WERI-Rb-1 (cell line): ENCODE results near the gene DYNLRB1.
A peak's percentile ranks its signal among the peaks of the same experiment; 100 is the strongest.

Experiments used
- DNase-seq: peaks from one replicate; pipeline ENCODE4 v3.0.0-alpha.2; 2020
- H3K27ac ChIP-seq: fragments of 250-450 bp; sonication (Bioruptor Pico); 2 replicates; pipeline ENCODE4 v1.5.1; 2020; ENCODE audit warnings: mild to moderate bottlenecking, moderate library complexity
- H3K27me3 ChIP-seq: fragments of 250-450 bp; sonication (Bioruptor Pico); 2 replicates; pipeline ENCODE4 v1.5.1; 2021; ENCODE audit warnings: mild to moderate bottlenecking, low read depth, moderate library complexity; ENCODE audit not compliant: insufficient read depth, severe bottlenecking
- H3K36me3 ChIP-seq: fragments of 250-450 bp; sonication (Bioruptor Pico); 2 replicates; pipeline ENCODE4 v1.5.1; 2020; ENCODE audit warnings: mild to moderate bottlenecking, moderate library complexity
- H3K4me3 ChIP-seq: 2 replicates; pipeline ENCODE4 v1.5.1; 2011; ENCODE audit warnings: low read depth, mild to moderate bottlenecking, control low read depth, low read length
- H3K9me3 ChIP-seq: fragments of 250-450 bp; sonication (Bioruptor Pico); 2 replicates; pipeline ENCODE4 v1.5.1; 2021; ENCODE audit warnings: mild to moderate bottlenecking, moderate library complexity; ENCODE audit not compliant: severe bottlenecking
- TF ChIP-seq, protein P1 (sequence below): IDR thresholded peaks from 2 replicates; pipeline ENCODE4 v1.5.1; 2011; ENCODE audit warnings: low read depth, mild to moderate bottlenecking, control low read depth, inconsistent platforms, low read length

DYNLRB1 gene

GRCh38 chr20:34562641-34563040 is 46.4 kb downstream of the DYNLRB1 start:
- peak overlapping the region; percentile 35 for H3K27ac ChIP-seq
- peaks cover 2% of the 10 kb centered on the region for H3K36me3 ChIP-seq
- H3K9me3 ChIP-seq: no peaks in the 10 kb centered on the region
- TF ChIP-seq, protein P1, sequence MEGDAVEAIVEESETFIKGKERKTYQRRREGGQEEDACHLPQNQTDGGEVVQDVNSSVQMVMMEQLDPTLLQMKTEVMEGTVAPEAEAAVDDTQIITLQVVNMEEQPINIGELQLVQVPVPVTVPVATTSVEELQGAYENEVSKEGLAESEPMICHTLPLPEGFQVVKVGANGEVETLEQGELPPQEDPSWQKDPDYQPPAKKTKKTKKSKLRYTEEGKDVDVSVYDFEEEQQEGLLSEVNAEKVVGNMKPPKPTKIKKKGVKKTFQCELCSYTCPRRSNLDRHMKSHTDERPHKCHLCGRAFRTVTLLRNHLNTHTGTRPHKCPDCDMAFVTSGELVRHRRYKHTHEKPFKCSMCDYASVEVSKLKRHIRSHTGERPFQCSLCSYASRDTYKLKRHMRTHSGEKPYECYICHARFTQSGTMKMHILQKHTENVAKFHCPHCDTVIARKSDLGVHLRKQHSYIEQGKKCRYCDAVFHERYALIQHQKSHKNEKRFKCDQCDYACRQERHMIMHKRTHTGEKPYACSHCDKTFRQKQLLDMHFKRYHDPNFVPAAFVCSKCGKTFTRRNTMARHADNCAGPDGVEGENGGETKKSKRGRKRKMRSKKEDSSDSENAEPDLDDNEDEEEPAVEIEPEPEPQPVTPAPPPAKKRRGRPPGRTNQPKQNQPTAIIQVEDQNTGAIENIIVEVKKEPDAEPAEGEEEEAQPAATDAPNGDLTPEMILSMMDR: peak; percentile 85
- H3K4me3 ChIP-seq: no peak overlapping the region
- no peaks in the 10 kb centered on the region for H3K27me3 ChIP-seq
- DNase-seq: peak; percentile 87

DNA sequence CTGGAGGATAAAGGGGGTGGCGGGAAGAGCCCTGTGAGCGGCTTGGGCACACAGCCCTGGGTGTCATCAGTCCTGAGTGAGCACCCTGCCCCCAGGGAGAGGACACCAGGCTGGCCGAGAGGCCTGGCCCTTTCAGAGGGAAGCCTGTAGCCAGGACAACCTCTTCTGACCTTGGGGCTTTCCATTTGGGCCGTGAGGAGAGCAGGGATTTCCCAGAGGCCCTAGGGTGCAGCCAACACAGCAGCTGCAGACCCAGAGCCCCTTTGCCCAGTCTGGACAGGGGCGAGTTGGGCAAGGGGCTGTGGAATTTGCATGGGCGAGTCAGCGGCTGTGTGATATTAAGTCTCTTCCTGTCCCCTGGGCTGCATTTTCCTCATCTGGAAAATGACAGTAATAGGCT is 48.6 kb downstream of the DYNLRB1 start:
- Histone ChIP-seq H3K36me3 (peaks cover 2% of the 10 kb centered on the region), H3K27me3 (no peaks in the 10 kb centered on the region), H3K27ac (no peak overlapping the region), H3K9me3 (no peaks in the 10 kb centered on the region), H3K4me3 (no peak overlapping the region)
- no peak for DNase-seq
- TF ChIP-seq, protein P1: no peak

DNA sequence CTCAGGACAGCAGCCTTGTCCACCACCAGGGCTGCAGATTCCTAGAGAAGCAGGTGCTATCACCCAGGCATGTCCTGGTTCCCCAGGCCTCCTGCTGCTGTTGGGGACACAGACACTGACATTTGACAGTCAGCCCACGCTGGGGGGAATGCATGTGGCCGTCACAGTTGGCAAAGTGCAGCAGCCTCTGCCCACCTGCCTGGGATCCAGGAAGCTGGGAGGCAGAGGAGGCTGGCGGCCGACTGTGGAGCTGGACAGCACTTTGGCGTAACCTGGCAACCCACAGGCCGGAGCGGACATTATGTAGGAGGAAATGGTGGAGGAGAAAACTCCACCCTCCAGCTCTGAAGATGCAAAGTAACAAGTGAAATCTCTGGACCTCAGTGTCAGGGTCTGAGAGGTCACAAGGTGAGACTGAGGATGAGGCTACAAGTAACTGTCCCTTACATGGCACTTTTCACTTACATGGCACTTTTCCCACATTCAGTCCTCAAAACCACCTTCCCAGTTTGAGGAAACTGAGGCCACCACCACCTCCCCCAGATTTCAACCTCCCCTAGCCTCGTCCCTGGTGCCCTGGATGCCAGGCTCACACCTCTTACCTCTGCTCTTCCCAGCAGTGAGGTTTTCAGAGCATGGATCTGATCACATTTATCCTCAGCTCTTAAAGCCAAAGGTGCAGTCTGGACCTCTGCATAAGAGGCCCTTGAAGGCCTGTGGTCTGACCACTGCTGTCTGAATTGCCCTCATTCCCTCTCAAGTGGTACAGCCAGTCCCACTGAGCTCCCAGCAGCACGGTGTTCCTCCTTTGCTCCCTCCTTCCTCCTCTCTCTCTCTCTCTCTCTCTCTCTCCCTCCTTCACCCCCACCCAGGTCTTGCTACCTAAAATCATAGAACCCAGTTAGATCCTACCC is 51.0 kb downstream of the DYNLRB1 start:
- Histone ChIP-seq H3K9me3 (no peaks in the 10 kb centered on the region), H3K27ac (no peak overlapping the region), H3K27me3 (no peaks in the 10 kb centered on the region), H3K36me3 (peaks cover 1% of the 10 kb centered on the region; the same call in 1 of the 2 replicates), H3K4me3 (no peak overlapping the region)
- TF ChIP-seq, protein P1: no peak
- DNase-seq: no peak

- Histone ChIP-seq H3K36me3 (peaks cover 3% of the 10 kb centered on the region; the same call in 1 of the 2 replicates), H3K9me3 (no peaks in the 10 kb centered on the region), H3K27me3 (no peaks in the 10 kb centered on the region), H3K4me3 (no peak overlapping the region), H3K27ac (no peak overlapping the region)
- TF ChIP-seq, protein P1: no peak
- DNase-seq: no peak
Observed at GRCh38 chr20:34567892-34568865, 52.0 kb downstream of the DYNLRB1 start.

DNA sequence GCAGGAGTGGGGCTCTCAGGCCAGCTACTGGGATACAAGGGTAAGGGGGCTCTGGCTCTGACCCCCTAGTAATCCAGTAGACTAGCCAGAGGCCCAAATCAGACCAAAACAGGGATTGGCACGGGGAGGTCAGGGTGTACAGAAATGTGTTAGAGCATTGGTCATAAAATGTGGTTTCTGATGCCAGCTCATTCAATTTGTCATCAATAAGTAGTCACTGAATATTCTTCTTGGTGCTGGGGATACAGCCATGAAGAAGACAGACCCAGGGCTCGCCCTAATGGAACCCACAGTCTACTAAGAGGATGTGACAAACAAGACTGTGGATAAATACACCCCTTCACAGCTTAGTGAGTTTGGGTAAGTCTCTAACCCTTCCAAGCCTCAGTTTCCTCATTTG is 53.4 kb downstream of the DYNLRB1 start:
- no peak overlapping the region for H3K4me3 ChIP-seq
- TF ChIP-seq, protein P1: no peak
- peaks cover 3% of the 10 kb centered on the region; the same call in 1 of the 2 replicates for H3K36me3 ChIP-seq
- no peaks in the 10 kb centered on the region for H3K27me3 ChIP-seq
- no peaks in the 10 kb centered on the region for H3K9me3 ChIP-seq
- no peak overlapping the region for H3K27ac ChIP-seq
- no peak for DNase-seq
